Measurements from ENCODE around the gene NCOA6.
A peak's percentile ranks its signal among the peaks of the same experiment; 100 is the strongest.

Gene NCOA6

GRCh38 chr20:34676642-34677373 is 148.6 kb downstream of the NCOA6 start, which contains the start of gene PIGU:
TSS of gene PIGU (minus strand) at chr20:34677092. CDS start at chr20:34677085, 7 bp downstream.
- no peak for TF ChIP-seq CTCF (IDR thresholded peaks at IDR 0.05; ENCODE audit: borderline replicate concordance, extremely low read depth, low read length, poor library complexity, severe bottlenecking)
- TF ChIP-seq EZH2 (IDR thresholded peaks at IDR 0.05; ENCODE audit: borderline replicate concordance, low read depth, low read length, severe bottlenecking) = no peak
- peak within 1 kb of the TSS; percentile 98 for H2AFZ ChIP-seq (ENCODE audit: low read depth, low read length)
- H3K4me3 ChIP-seq (ENCODE audit: low read depth in 1 of 2, low read length in 2 of 2) = peak within 1 kb of the TSS; percentile 90 to 98
- no peaks in the 10 kb centered on the region; the same call in 1 of the 2 replicates for H3K36me3 ChIP-seq (ENCODE audit: insufficient read depth, low read length)
- peaks cover 54% of the 10 kb centered on the region for H3K79me2 ChIP-seq (ENCODE audit: insufficient read depth, low read length)
- DNase-seq = peak; percentile 98
- H3K4me1 ChIP-seq (ENCODE audit: insufficient read depth, low read length) = peaks cover 31% of the 10 kb centered on the region
- H3K4me2 ChIP-seq (ENCODE audit: insufficient read depth, low read length) = peak within 1 kb of the TSS; percentile 89
- peak within 1 kb of the TSS; percentile 74 for H3K9ac ChIP-seq (ENCODE audit: low read depth, low read length)
- no peaks in the 10 kb centered on the region for H3K27me3 ChIP-seq (ENCODE audit: insufficient read depth, low read length, poor library complexity)
- peaks cover 7% of the 10 kb centered on the region; the same call in 1 of the 2 replicates for H4K20me1 ChIP-seq (ENCODE audit: insufficient read depth, low read length)
- H3K9me3 ChIP-seq (ENCODE audit: insufficient read depth, low read length, severe bottlenecking) = no peaks in the 10 kb centered on the region
- ATAC-seq (ENCODE audit: insufficient read depth, low read depth) = peak; percentile 96
- H3K27ac ChIP-seq (ENCODE audit: low read length) = peak within 1 kb of the TSS; percentile 94

- H3K4me1 ChIP-seq (ENCODE audit: insufficient read depth, low read length) = peaks cover 31% of the 10 kb centered on the region
- H4K20me1 ChIP-seq (ENCODE audit: insufficient read depth, low read length) = peaks cover 7% of the 10 kb centered on the region; the same call in 1 of the 2 replicates
- H3K27me3 ChIP-seq (ENCODE audit: insufficient read depth, low read length, poor library complexity) = no peaks in the 10 kb centered on the region
- no peaks in the 10 kb centered on the region; the same call in 1 of the 2 replicates for H3K36me3 ChIP-seq (ENCODE audit: insufficient read depth, low read length)
- H3K27ac ChIP-seq (ENCODE audit: low read length) = peak overlapping the region; percentile 67
- peaks cover 61% of the 10 kb centered on the region for H3K79me2 ChIP-seq (ENCODE audit: insufficient read depth, low read length)
- H3K4me2 ChIP-seq (ENCODE audit: insufficient read depth, low read length) = peak overlapping the region; percentile 69
- H3K9ac ChIP-seq (ENCODE audit: low read depth, low read length) = peak overlapping the region; percentile 74
- no peaks in the 10 kb centered on the region for H3K9me3 ChIP-seq (ENCODE audit: insufficient read depth, low read length, severe bottlenecking)
- no peak for DNase-seq
- peak overlapping the region; percentile 98 for H2AFZ ChIP-seq (ENCODE audit: low read depth, low read length)
- H3K4me3 ChIP-seq (ENCODE audit: low read depth in 1 of 2, low read length in 2 of 2) = peak overlapping the region; percentile 90 to 98
- ATAC-seq (ENCODE audit: insufficient read depth, low read depth) = no peak
- no peak for TF ChIP-seq CTCF (IDR thresholded peaks at IDR 0.05; ENCODE audit: borderline replicate concordance, extremely low read depth, low read length, poor library complexity, severe bottlenecking)
- TF ChIP-seq EZH2 (IDR thresholded peaks at IDR 0.05; ENCODE audit: borderline replicate concordance, low read depth, low read length, severe bottlenecking) = no peak
Measured at GRCh38 chr20:34675993-34676641, 149.3 kb downstream of the NCOA6 start.

DNA sequence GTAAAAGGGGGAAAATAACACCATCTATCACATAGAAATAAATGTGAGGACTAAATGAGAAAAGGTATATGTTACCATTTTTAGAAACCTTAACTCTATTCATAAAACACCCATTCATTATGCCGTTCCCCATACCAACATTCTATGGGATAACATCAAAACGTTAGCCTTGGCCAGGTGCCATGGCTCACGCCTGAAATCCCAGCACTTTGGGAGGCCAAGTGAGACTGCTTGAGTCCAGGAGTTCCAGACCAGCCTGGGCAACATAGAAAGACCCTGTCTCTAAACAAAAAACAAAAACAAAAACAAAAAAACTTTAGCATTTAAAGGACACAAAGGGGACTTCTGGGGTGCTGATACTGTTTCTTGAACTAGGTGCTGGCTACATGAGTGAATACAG is 149.9 kb downstream of the NCOA6 start:
- peak overlapping the region; percentile 69 for H3K4me2 ChIP-seq (ENCODE audit: insufficient read depth, low read length)
- H3K27ac ChIP-seq (ENCODE audit: low read length) = no peak overlapping the region
- no peaks in the 10 kb centered on the region for H3K27me3 ChIP-seq (ENCODE audit: insufficient read depth, low read length, poor library complexity)
- H2AFZ ChIP-seq (ENCODE audit: low read depth, low read length) = no peak overlapping the region
- H3K9ac ChIP-seq (ENCODE audit: low read depth, low read length) = no peak overlapping the region; the same call in 1 of the 2 replicates
- peaks cover 31% of the 10 kb centered on the region for H3K4me1 ChIP-seq (ENCODE audit: insufficient read depth, low read length)
- no peak for TF ChIP-seq EZH2 (IDR thresholded peaks at IDR 0.05; ENCODE audit: borderline replicate concordance, low read depth, low read length, severe bottlenecking)
- no peaks in the 10 kb centered on the region; the same call in 1 of the 2 replicates for H3K36me3 ChIP-seq (ENCODE audit: insufficient read depth, low read length)
- ATAC-seq (ENCODE audit: insufficient read depth, low read depth) (no peak), DNase-seq (no peak)
- no peaks in the 10 kb centered on the region for H3K9me3 ChIP-seq (ENCODE audit: insufficient read depth, low read length, severe bottlenecking)
- H4K20me1 ChIP-seq (ENCODE audit: insufficient read depth, low read length) = peaks cover 7% of the 10 kb centered on the region; the same call in 1 of the 2 replicates
- H3K79me2 ChIP-seq (ENCODE audit: insufficient read depth, low read length) = peaks cover 67% of the 10 kb centered on the region
- peak overlapping the region in 1 of 2 experiments; percentile 98; a peak in 2 of 4 replicates for H3K4me3 ChIP-seq (ENCODE audit: low read depth in 1 of 2, low read length in 2 of 2)

DNA sequence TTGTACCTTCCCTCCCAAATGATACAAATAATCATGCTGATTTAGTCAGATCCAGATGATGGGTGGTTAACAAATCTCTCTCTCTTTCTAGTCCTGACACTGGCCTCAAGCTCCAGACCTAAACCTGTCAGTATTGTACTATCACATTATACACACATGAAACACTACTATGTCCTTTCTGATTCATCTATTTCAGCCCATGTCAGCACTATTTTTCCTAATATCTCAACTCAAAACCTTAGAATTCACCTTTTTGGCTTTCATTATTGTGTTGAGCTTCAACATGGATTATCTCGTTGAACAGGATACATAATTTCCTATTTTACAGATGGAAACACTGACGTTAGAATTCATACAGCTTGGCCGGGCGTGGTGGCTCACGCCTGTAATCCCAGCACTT is 152.0 kb downstream of the NCOA6 start:
- TF ChIP-seq EZH2 (IDR thresholded peaks at IDR 0.05; ENCODE audit: borderline replicate concordance, low read depth, low read length, severe bottlenecking) (no peak), CTCF (IDR thresholded peaks at IDR 0.05; ENCODE audit: borderline replicate concordance, extremely low read depth, low read length, poor library complexity, severe bottlenecking) (no peak)
- peaks cover 31% of the 10 kb centered on the region for H3K4me1 ChIP-seq (ENCODE audit: insufficient read depth, low read length)
- H3K79me2 ChIP-seq (ENCODE audit: insufficient read depth, low read length) = peaks cover 83% of the 10 kb centered on the region
- no peak overlapping the region for H3K4me2 ChIP-seq (ENCODE audit: insufficient read depth, low read length)
- DNase-seq = no peak
- ATAC-seq (ENCODE audit: insufficient read depth, low read depth) = no peak
- no peaks in the 10 kb centered on the region; the same call in 1 of the 2 replicates for H3K36me3 ChIP-seq (ENCODE audit: insufficient read depth, low read length)
- H3K9me3 ChIP-seq (ENCODE audit: insufficient read depth, low read length, severe bottlenecking) = peaks cover 3% of the 10 kb centered on the region
- no peak overlapping the region for H3K4me3 ChIP-seq (ENCODE audit: low read depth in 1 of 2, low read length in 2 of 2)
- H2AFZ ChIP-seq (ENCODE audit: low read depth, low read length) = no peak overlapping the region
- no peaks in the 10 kb centered on the region for H3K27me3 ChIP-seq (ENCODE audit: insufficient read depth, low read length, poor library complexity)
- H3K27ac ChIP-seq (ENCODE audit: low read length) = no peak overlapping the region
- no peak overlapping the region for H3K9ac ChIP-seq (ENCODE audit: low read depth, low read length)
- H4K20me1 ChIP-seq (ENCODE audit: insufficient read depth, low read length) = peaks cover 7% of the 10 kb centered on the region; the same call in 1 of the 2 replicates

Measured in DND-41 (cell line).